SH-SY5Y (cell line): ENCODE data around the gene TTBK1.

Source experiments
- GATA2 ChIP-seq: IDR thresholded peaks from 2 replicates; pipeline ENCODE4 v1.6.1; 2011; ENCODE audit warnings: mild to moderate bottlenecking, low read depth, low read length
- GATA3 ChIP-seq: IDR thresholded peaks from 2 replicates; pipeline ENCODE4 v1.6.1; 2011; ENCODE audit warnings: low read depth, mild to moderate bottlenecking, low read length, moderate library complexity

DNA sequence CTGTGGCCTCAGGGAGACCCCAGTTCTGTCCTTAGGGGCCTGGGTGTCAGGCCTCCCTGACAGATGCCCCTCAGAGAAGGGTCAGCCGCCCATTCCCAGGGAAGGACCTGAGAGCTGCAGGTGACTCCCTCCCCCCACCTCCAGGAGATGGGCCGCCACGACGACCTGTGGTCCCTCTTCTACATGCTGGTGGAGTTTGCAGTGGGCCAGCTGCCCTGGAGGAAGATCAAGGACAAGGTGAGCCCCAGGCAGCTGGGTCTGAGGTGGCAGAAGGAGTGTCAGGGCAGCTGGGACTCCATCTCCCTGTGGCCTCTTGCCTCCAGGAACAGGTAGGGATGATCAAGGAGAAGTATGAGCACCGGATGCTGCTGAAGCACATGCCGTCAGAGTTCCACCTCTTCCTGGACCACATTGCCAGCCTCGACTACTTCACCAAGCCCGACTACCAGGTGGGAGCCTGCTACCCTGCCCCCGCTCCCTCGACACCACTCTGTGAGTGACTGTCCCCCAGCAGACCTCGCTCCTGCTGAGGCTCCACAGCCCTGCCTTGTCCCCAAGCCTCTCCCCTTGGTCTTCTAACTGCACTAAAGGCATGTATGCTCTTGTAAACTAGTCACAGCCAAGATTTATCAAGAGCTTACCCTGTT is 12.2 kb downstream of the TTBK1 start:
- TF ChIP-seq GATA3 (no peak), GATA2 (no peak)
